CD4-positive, alpha-beta T cell treated with Interleukin-17A for 4 hours (primary cell): ENCODE data around the gene HINFP.
"Not testable (repeated sequence)": the region's sequence is repeated elsewhere in the genome, so short reads cannot be mapped to it uniquely, and the experiment has no call there.

ENCODE experiments used
- DNase-seq: peaks from one replicate; pipeline ENCODE4 v3.0.0-alpha.2; 2020; ENCODE audit warnings: mixed read lengths

The HINFP gene

DNA sequence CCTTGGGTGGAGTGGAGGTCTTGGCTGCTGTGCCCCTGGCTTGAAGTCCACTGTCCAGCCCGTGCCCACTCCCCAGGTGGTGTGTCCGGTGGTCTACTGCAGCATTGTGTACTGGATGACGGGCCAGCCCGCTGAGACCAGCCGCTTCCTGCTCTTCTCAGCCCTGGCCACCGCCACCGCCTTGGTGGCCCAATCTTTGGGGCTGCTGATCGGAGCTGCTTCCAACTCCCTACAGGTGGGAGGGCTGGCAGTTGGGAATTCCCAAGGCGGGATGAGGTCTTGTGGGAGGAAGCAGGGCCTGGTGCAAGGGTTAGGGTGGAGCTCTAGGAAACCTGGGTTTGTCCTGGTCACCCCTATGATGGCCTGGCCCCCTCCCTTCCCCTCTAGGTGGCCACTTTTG, 38.8 kb downstream of the HINFP start:
- no peak for DNase-seq

DNA sequence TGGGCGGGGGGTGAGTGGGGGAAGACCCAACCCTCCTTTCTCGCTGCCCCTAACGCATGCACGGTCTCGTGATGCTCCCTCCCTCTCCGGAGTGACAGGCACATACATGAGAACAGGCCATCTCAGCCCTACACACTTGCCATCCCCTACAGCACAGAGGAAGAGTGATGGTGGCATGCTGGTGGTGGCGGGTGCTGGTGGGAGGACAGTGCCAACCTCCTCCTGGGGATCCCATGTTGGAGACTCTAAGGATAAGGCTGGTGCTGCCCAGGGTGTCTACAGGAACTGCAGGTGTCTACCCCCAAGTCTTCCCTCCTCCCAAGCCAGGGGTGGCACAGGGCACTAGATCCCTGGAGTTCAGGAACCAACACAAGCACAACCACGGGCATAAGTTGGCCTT, 40.5 kb downstream of the HINFP start:
- DNase-seq: no peak

DNA sequence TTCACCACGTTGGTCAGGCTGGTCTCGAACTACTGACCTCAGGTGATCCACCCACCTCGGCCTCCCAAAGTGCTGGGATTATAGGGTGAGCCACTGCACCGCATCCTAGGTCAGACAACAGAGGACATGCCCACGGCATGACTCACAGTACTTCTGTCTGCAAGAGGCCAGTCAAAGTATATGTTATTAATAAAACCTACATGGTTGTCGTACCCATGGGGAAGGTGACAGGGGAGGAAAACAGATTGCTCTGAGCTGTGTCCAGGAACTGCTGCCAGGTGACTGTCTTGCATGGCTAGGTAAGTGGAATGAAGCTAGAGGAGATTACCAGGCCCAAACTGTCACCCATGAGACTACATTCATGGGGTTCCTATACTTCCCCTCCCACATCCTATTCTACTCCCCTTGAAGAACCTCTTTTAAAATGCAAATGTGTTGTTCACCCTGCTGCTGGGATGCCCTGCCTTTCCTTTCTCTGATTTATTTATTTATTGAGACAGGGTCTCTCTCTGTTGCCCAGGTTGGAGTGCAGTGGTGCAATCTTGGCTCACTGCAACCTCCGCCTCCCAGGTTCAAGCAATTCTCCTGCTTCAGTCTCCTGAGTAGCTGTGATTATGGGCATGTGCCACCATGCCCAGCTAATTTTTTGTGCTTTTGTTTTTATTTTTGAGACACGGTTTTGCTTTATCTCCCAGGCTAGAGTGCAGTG, 45.1 kb downstream of the HINFP start:
- no peak for DNase-seq

DNA sequence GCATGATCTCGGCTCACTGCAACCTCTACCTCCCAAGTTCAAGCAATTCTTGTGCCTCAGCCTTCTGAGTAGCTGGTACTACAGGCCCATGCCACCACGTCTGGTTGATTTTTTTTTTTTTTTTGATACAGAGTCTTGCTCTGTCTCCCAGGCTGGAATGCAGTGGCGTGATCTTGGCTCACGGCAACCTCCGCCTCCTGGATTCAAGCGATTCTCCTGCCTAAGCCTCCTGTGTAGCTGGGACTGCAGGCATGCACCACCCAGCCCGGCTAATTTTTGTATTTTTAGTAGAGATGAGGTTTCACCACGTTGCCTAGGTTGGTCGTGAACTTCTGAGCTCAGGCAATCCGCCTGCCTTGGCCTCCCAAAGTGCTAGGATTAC, 45.7 kb downstream of the HINFP start:
- not testable (repeated sequence) for DNase-seq

DNA sequence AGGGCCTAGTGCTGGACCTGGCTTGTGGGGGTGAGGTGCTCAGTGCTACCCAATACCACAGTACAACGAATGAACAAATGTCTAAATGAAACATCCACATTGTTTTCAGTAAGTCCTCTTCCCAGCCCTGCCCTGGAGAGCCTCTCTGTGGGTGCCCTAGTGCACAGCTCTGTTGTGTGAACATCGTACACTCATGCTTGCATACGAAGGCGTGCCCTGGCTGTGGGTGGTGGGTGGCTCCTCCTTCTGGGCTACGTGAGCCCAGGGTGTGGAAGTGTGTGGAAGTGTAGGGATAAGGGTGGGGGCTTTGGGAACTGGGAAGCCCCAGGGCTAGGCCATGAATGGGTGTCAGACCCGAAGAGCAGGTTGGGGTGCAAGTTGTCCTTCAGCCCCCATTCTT, 46.6 kb downstream of the HINFP start:
- no peak for DNase-seq

DNA sequence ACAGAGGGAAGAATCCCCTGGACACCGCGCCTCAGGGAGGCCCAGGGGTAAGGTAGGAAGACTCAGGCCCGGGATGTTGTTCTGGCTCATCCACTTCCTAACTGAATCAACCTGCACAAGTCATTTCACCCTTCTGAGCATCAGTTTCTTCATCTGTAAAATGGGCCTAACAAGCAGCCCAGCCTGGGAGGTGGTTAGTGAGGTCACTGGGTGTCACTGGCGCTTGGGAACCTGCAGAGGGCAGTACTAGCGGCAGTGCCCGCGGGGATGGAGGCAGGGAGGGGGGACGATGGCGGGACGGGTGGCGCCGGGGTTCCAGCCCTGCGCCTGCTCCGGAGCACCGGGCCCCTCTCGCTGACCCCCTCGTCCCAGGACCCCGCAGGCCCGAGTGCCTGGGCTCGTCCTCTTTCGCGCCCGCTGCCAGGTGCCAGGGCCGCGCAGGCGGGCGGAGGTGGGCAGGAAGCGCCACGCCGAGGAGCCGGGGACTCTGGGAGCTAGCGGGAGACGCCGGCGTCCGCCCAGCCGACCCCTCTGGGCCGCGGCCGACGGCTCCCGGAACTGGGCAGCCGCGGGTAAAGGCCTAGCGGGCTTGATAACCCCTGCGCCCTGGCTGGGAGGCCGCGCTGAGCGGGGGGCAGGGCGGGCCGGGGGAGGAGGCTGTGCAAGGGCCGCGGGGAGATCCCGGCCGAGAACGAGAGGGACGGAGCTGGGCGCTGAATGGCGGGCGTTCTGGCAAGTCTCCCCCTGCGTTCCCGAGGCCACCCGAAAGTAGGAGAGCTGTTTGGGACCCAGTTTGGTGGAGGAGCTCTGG, 47.3 kb downstream of the HINFP start, which contains the start of gene NLRX1:
NLRX1 (plus strand) TSS at position 255 of the 811 bp plus-strand sequence. CDS start 2,679 bp downstream, outside the sequence.
- DNase-seq: peak; percentile 87

DNA sequence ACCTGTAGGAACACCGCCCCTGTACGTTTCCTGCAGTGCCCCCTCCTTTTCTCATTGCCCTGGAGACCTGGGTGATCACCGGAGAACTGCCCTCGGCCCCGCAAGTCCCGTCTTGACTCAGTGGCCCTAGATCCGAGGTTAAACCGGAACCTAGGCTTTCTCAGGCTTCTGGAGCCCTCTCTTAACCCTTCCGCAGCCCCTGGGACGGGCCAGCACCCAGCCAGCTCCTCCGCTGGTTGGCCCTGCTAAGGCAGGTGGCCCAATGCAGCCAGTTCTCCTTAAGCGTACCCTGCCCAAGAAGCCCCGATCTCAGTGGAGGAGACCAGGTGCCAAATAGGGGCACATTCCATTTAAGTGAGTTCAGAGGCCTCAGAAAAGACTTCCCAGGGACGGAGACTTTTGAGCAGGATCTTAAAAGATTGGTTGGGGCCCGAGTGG, 47.9 kb downstream of the HINFP start:
- DNase-seq: no peak

DNA sequence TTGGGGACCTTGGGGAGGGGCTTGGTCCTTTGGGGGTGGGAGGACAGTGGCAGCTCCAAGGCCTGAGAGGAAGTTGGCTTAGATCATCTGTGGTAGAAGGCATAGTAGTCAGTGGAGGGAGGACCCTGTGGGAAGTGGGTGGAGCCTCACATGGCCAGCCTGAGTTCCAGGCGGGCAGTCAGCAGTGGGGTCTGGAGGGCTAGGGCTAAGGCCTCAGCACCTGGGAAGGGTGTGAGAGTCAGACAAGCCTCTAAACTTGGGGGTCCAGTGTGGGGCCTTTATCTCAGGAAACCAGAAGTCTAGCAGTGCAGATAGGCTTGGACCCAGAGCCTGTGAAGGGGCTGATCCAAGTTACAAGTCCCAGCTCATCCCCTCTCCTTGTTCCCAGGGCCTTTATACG, 51.1 kb downstream of the HINFP start:
- DNase-seq: no peak

DNA sequence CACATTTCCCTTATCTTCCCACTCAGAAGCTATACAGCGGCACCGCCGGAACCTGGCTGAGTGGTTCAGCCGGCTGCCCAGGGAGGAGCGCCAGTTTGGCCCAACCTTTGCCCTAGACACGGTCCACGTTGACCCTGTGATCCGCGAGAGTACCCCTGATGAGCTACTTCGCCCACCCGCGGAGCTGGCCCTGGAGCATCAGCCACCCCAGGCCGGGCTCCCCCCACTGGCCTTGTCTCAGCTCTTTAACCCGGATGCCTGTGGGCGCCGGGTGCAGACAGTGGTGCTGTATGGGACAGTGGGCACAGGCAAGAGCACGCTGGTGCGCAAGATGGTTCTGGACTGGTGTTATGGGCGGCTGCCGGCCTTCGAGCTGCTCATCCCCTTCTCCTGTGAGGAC, 52.1 kb downstream of the HINFP start:
- no peak for DNase-seq

DNA sequence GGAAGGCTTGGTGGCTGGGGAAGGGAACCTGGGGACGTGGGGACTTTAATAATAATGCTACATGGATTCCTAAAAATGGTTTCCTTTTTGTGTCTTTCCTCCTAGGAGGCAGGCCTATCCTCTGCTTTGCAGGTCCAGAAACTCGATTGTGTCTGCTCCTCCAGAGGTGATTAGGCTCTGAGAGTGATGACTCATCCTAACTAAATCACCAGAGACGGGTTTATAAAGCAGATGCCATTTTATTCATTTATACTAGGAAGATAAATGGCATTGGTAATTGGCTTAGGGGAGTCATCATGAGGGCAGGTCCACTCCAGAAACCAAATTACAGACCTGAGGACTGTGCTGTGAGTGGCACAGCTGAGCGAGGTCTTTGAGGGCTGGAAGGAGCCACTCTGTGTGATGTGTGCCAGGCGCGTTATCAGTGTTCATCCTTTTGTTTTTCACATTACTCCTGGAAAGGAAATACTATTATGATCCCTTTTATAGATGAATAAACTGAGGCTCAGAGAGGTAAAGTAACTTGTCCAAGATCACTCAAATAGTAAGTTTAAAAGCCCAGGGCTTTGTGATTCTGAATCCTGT, 54.2 kb downstream of the HINFP start:
- DNase-seq: no peak

DNA sequence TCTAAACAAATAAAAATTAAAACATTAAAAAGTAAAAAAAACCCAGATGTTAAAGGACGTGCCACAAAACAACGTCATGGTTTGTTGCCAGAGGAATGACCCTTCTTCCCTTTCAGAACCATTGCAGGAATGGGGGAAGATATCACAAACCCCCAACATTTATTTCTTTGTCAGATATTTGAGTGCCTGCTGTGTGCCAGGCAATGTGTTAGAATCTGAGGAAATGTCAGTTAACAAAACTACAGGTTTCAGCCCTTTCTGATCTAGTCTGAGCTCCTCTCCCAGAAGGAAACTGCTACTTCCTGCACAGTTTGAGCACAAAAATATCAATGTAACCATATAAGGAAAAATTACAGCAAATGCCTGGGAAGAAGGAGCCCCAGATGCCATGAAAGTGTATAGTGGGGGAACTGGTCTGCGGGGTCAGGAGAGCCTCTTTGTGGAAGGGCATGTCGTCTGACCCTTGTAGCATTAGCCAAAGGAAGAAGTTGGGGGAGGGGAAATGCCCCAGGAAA, 56.8 kb downstream of the HINFP start:
- no peak for DNase-seq

DNA sequence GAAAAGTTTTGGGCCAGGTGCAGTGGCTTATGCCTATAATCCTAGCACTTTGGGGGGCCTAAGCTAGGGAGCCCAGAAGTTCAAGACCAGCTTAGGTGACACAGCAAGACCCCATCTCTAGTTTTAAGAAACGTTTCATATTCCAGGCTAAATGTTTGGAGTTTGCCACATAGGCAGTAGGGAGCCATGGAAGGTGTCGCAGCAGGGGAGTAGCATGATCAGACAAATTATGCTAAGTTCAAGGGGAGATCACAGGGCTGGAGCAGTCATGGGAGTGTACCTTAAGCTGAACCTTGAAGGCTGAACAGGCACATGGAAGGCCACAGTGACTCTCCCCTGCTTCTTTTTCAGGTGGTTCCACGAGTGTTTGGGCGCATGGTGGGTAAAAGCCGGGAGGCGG, 58.0 kb downstream of the HINFP start:
- no peak for DNase-seq

DNA sequence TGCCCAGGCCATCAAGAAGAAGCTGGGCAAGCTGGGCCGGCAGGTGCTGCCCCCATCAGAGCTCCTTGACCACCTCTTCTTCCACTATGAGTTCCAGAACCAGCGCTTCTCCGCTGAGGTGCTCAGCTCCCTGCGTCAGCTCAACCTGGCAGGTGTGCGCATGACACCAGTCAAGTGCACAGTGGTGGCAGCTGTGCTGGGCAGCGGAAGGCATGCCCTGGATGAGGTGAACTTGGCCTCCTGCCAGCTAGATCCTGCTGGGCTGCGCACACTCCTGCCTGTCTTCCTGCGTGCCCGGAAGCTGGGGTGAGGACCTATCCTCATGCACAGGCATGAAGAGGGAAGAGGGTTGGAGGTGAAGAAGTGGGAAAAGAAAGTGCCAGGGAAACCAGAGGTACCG, 58.6 kb downstream of the HINFP start:
- no peak for DNase-seq

DNA sequence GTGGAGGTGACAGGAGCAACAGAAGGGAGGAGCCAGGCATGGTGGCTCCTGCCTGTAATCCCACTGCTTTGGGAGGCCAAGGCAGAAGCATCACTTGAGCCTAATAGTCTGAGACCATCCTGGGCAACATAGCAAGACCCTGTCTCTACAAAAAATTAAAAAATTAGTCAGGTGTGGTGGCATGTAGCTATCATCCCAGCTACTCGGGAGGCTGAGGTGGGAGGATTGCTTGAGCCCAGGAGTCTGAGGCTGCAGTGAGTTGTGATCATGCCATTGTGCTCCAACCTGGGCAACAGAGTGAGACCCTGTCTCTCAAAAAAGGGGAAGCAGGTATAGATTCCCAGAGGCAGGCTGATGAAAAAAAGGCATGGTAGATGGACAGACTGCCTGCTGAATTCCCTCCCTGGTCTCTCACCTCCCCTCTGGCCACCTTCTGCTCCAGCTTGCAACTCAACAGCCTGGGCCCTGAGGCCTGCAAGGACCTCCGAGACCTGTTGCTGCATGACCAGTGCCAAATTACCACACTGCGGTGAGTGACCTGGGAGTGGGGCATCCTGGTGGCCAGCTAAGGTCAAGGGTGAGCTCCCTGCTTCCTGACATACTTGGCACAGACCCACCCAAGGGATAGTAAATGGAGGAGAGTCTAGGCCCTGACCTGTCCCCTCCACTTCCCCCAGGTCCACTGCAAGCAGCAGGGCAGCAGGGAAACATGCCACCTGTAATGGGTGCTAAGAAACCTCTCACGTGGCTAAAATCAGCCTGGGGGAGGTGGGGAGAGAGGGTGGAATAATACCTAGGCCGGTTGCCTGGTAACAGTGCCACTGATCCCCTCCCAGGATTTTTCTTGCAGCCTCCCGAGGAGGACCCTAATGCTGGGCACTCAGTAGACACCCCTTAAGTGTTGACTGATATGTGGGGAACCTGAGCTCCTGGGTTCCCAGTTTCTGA, 59.6 kb downstream of the HINFP start:
- DNase-seq: no peak

DNA sequence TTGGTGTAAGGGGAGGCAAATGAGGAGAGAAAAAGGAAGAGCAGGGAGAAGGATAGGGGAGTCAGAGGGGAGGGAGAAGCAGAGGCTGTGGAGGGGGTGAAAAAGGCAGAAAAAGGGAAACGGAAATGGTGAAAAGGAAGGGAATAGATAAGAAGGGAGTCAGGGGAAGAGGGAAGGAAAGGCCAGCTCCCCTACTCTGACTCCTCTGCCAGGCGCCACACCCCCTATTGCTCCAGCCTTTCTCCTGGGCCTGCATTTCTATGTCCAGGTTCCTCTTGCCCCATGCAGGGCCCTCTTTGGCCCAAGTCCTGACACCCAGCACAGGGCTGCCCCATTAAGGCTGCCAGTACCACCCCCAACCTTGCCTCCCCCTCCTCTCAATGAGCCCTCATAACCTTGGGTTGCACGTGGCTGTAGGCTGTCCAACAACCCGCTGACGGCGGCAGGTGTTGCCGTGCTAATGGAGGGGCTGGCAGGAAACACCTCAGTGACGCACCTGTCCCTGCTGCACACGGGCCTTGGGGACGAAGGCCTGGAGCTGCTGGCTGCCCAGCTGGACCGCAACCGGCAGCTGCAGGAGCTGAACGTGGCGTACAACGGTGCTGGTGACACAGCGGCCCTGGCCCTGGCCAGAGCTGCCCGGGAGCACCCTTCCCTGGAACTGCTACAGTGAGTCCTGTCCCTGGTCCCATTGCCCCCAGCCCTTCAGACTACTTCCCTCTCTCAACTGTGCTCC, 60.5 kb downstream of the HINFP start:
- no peak for DNase-seq

DNA sequence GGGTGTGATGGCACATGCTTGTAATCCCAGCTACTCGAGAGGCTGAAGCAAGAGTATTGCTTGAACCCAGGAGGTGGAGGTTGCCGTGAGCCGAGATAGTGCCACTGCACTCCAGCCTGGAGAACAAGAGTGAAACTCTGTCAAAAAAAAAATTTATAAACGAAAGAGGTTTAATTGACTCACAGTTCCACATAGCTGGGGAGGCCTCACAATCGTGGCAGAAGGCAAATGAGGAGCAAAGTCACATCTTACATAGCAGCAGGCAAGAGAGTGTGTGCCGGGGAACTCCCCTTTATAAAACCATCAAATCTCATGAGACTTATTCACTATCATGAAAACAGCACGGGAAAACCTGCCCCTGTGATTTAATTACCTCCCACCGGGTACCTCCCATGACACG, 63.0 kb downstream of the HINFP start:
- DNase-seq: not testable (repeated sequence)
